GM21526 (cell line): ENCODE data around the gene PPP1R13L.

Source experiments
- ATAC-seq: cut with Tn5 transposase; IDR thresholded peaks from one replicate; pipeline ENCODE4 v1.9.1; 2021; ENCODE audit warnings: moderate library complexity; ENCODE audit not compliant: unreplicated experiment, low FRiP score

Gene PPP1R13L, protein sequence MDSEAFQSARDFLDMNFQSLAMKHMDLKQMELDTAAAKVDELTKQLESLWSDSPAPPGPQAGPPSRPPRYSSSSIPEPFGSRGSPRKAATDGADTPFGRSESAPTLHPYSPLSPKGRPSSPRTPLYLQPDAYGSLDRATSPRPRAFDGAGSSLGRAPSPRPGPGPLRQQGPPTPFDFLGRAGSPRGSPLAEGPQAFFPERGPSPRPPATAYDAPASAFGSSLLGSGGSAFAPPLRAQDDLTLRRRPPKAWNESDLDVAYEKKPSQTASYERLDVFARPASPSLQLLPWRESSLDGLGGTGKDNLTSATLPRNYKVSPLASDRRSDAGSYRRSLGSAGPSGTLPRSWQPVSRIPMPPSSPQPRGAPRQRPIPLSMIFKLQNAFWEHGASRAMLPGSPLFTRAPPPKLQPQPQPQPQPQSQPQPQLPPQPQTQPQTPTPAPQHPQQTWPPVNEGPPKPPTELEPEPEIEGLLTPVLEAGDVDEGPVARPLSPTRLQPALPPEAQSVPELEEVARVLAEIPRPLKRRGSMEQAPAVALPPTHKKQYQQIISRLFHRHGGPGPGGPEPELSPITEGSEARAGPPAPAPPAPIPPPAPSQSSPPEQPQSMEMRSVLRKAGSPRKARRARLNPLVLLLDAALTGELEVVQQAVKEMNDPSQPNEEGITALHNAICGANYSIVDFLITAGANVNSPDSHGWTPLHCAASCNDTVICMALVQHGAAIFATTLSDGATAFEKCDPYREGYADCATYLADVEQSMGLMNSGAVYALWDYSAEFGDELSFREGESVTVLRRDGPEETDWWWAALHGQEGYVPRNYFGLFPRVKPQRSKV

GRCh38 chr19:45404557-45405434 is at the start of gene PPP1R13L:
TSS of gene PPP1R13L (minus strand) at chr19:45405069. CDS start at chr19:45398318, 6,751 bp downstream.
- ATAC-seq, result no peak

DNA sequence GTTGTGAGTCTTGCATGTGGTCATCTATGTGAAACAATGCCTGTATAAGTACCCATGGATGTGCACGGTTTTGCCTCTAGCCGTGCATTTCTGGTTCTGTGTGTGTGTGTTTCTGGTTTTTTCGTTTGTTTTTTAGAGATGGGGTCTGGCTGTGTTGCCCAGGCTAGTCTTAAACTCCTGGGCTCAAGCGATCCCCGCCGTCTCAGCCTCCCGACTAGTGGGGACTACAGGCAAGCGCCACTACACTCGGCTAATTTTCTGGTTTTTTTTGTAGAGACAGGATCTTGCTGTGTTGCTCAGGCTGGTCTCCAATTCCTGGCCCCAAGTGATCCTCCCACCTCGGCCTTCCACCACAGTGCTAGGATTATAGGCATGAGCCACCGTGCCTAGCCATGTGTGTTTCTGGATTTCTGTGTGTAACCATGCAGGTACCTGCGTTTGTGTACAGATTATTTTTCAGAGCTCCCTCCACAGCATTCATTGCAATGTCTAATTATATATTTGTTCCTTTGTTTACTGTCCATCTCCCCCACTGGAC is 47.0 kb upstream of the PPP1R13L start:
- ATAC-seq, result no peak

GRCh38 chr19:45451131-45451849 is 46.4 kb upstream of the PPP1R13L start:
- peak; percentile 11 for ATAC-seq

DNA sequence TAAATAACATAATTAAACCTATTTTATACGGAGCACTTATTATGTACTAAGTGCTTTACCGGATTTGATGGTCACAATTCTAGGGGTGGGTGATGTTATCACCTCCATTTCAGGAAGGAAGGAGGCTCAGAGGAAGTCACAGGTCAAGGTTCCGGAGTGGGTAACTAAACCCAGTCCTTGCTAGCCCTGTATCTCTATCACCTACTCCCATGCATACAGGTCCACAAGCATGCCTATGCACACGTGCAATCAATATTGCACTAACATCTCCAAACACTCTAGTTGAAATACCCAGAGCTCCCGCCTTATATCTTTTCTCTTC is 45.1 kb upstream of the PPP1R13L start:
- no peak for ATAC-seq

DNA sequence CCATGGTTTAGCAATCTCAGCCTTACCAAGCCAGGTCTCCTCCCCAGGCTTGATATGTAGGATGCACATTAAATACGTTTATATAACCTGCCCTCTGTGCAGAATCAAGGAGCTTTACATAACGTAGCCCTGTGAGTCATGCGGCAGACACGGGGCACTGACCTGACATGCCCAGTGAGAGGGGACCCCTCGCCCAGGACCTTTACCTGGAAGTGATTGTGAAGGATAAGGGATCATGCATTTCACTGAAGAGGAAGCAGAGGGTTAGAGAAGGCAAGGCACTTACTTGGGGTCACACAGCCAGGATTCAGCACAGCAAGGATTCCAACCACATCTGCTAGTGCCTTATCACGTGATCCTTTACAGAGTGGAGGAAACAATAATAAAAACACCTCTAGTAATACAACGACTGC is 44.0 kb upstream of the PPP1R13L start:
- no peak for ATAC-seq

- ATAC-seq, result no peak
Observed at GRCh38 chr19:45448425-45448756, 43.5 kb upstream of the PPP1R13L start.

DNA sequence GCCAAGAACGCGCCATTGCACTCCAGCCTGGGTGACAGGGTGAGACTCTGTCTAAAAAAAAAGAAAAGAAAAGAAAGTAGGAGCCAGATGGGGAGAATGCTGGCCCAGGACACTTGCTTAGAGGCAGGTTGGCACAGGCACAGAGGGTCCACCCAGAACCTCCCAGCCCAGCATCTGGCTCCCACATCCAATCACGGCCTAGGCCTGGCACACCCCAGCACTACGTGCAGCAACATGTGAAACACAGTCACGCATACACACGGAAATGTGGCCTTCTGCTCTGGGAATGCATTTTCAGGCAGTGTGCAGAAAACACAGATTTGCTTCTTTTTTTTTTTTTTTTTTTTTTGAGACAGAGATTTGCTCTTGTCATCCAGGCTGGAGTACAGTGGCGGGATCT is 42.1 kb upstream of the PPP1R13L start:
- no peak for ATAC-seq

GRCh38 chr19:45446295-45446694 is 41.4 kb upstream of the PPP1R13L start:
- no peak for ATAC-seq

- ATAC-seq, result no peak
Observed at GRCh38 chr19:45445139-45445538, 40.3 kb upstream of the PPP1R13L start.

GRCh38 chr19:45444318-45445041 is 39.6 kb upstream of the PPP1R13L start:
- peak; percentile 35 for ATAC-seq

DNA sequence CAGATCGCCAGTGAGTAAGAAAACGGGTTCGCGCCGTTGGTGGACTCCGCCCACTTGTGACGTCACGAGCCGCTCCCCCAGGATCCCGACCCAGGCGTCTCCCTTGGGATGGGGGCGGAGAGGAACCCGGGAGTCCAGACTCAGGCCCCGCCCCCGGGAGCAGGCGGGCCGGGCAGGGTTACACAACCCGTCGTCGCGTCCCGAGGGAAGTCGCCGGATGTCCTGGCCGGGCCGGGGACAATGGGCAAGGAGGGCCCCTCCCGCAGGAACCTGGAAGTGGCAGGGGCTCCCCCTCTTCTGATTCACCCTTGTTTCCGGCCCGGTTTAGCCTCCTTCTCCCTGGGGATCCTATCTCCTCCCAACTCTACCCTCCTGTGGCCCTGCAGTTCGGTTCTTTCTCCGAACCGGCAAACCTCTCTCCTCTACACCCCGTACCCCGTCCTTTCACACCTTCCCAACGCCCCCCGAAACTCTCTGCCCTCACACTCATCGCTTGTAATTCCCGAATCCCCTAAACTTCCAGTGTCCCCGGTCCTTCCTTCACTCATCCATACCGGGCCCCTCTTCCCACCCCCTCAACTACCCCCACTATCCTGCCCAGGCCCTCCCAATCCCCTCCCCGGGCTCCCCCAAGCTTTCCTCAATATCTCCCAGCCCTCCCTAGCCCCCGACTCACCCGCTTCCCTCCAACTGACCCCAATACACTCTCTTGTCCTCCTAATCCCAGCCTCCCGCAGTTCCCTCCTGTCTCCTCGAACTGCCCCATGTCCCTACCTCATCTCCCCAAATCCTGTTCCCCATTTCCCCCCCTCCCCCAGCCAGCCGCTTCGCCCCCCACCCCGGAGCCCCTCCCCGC is 38.8 kb upstream of the PPP1R13L start:
- no peak for ATAC-seq

DNA sequence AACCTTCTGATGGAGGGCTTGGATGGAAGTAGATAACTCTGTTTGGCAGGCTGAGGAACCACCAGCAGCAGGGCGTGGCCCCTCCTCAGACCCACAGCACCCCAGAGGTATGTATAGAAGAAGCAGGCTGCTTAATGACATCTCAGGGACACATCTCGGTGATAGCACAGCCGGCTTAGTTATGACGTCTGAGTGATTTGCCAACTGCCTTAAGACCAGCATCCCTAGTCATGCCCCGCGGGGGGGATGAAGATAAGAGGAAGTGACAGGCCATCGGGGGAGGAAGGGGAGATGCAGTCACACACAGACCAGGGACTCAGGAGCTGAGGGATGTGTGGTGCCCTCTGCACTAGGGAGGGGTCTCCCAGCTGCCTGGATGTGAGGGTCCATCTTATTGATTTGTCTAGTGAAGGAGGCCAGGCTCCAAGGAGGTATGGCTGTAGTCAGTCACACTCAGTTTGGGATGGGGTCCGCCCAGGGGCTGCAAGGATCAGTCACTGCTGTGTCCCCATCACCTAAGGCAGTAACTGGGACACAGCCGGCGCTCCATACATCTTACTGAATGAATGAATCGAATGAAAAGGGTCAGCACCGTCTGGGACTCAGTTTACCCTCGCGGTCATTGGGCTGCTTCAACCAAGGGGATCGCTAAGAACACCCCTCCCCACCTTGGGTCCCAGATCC is 38.1 kb upstream of the PPP1R13L start:
- ATAC-seq, result no peak

- no peak for ATAC-seq
Observed at GRCh38 chr19:45442408-45442777, 37.5 kb upstream of the PPP1R13L start.

DNA sequence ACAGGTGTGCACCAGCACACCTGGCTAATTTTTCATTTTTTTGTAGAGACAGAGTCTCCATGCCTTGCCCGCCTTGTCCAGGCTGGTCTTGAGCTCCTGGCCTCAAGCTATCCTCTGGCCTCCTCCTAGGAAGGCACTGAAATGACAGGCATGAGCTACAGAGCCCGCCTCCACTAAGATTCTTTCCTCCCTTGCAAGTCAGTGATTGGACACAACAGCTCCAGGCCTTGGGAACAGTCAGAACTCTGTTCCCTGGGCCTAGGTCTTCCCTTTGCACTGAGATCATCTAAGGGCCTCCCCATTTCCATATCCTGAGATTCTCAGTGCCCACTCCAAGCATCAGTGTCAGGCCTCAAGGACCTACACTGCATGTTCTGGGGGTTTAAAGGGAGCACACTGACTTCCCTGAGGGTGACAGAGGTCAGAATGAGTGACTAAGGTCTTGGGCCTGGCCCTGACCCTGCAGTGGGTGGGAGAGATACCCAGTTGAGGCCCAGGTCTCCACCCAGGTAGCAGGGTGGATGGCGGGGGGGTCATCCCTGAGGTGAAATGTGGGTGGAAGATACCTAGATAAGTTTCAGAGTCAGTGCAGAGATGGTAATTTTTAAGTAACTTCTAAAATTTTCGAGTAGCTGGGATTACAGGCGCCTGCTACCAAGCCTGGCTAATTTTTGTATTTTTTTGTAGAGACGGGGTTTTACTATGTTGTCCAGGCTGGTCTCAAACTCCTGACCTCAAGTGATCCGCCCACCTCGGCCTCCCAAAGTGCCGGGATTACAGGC is 36.2 kb upstream of the PPP1R13L start:
- ATAC-seq, result no peak

- no peak for ATAC-seq
Observed at GRCh38 chr19:45440259-45440638, 35.4 kb upstream of the PPP1R13L start.

DNA sequence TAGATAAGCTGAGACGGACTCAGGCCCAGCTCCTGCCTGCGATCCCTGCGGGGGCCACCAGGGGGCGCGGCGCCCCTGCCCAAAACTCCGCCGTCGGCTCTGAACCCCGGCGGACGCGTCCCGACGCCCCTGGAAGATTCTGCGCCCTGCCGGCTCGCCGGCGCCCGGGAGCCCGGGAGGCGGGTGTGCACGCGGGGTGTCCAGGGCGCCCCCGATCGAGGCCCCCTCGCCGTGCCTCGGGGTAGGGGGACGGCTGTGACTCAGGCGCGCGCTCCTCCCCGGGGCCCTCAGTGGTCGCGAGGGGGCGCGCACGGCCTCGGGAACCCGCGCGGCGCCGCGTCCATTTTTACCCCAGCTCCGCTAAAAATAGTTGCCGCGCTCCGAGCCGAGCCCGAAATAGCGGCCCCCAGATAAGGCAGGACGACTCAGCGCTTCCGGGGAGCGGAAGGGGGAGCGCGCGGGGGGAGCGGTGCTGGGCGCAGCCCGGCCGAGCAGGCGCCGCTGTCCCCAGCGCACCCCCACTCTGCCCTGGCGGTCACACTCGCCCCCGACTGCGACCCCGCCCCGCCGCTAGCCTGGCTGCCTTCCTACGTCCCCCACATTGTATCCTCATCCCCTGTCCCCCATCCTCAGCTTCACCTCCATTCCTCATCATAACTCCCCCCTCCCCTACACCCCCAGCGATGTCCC is 34.8 kb upstream of the PPP1R13L start:
- peak; percentile 44 for ATAC-seq

GRCh38 chr19:45439190-45439568 is 34.3 kb upstream of the PPP1R13L start:
- ATAC-seq, result no peak
